PC-9 (cell line): ENCODE results near the gene PRPS1. TPM values are rescaled to one million over a fixed set of nuclear protein-coding genes. Genes with fewer than 3 reads are reported as not detected.

Source experiments
- BruUV-seq: library from RNA; stranded (reverse); fragments of 400-500 nt; replicated peaks from 2 replicates; lab custom pipeline; 2021; lab: Mats Ljungman, UMichigan
- CTCF ChIA-PET: fragments of 300-600 bp; sonication (Branson Sonifier 250); formaldehyde crosslinking; loops from one replicate; lab custom pipeline; 2022; ENCODE audit warnings: antibody characterized with exemption; lab: Charles Lee
- POLR2A ChIA-PET: fragments of 300-600 bp; sonication (Branson Sonifier 250); formaldehyde crosslinking; loops from one replicate; lab custom pipeline; 2022; ENCODE audit warnings: antibody characterized with exemption; ENCODE audit not compliant: unreplicated experiment; lab: Charles Lee
- DNase-seq, 2 experiments: peaks; one replicate each; pipeline versions ENCODE4 v3.0.0 to v3.0.0-alpha.2; 2015 to 2022; ENCODE audit warnings: mixed read lengths in 1 of 2
- H2AFZ ChIP-seq: fragments of 200-600 bp; sonication (generic); 2 replicates; pipeline ENCODE4 v1.8.1; 2017; ENCODE audit warnings: antibody characterized with exemption
- H3F3A ChIP-seq: fragments of 200-600 bp; sonication (generic); 2 replicates; pipeline ENCODE4 v1.8.1; 2017; ENCODE audit warnings: antibody characterized with exemption, mild to moderate bottlenecking, low read depth; ENCODE audit not compliant: insufficient read depth
- H3K27ac ChIP-seq: fragments of 200-600 bp; sonication (generic); 2 replicates; pipeline ENCODE4 v1.6.1; 2016; ENCODE audit warnings: mixed run types
- H3K27me3 ChIP-seq: fragments of 200-600 bp; sonication (generic); 2 replicates; pipeline ENCODE4 v1.6.1; 2016; ENCODE audit warnings: low read depth, mixed run types; ENCODE audit not compliant: insufficient read depth
- H3K36me3 ChIP-seq: fragments of 200-600 bp; sonication (generic); 2 replicates; pipeline ENCODE4 v1.6.1; 2016; ENCODE audit warnings: low read depth, mixed run types
- H3K4me1 ChIP-seq: fragments of 200-600 bp; sonication (generic); replicated peaks from 2 replicates; pipeline ENCODE4 v1.6.1; 2016; ENCODE audit warnings: mixed run types; ENCODE audit not compliant: insufficient read depth
- H3K4me2 ChIP-seq: fragments of 200-600 bp; sonication (generic); 2 replicates; pipeline ENCODE4 v1.6.1; 2017; ENCODE audit warnings: mixed run types
- H3K4me3 ChIP-seq: fragments of 200-600 bp; sonication (generic); 2 replicates; pipeline ENCODE4 v1.6.1; 2016; ENCODE audit warnings: mixed run types
- H3K79me2 ChIP-seq: fragments of 200-600 bp; sonication (generic); 2 replicates; pipeline ENCODE4 v1.6.1; 2017; ENCODE audit warnings: low read depth, mixed run types
- H3K9me2 ChIP-seq: fragments of 200-600 bp; sonication (generic); 2 replicates; pipeline ENCODE4 v1.8.1; 2017; ENCODE audit warnings: mild to moderate bottlenecking; ENCODE audit not compliant: insufficient read depth
- H3K9me3 ChIP-seq: fragments of 200-600 bp; sonication (generic); 2 replicates; pipeline ENCODE4 v1.8.1; 2016; ENCODE audit warnings: low read depth; ENCODE audit not compliant: insufficient read depth
- H4K20me1 ChIP-seq: fragments of 200-600 bp; sonication (generic); 2 replicates; pipeline ENCODE4 v1.8.1; 2017; ENCODE audit not compliant: insufficient read depth
- EZH2 ChIP-seq: fragments of 200-600 bp; sonication (generic); IDR thresholded peaks from 2 replicates; pipeline ENCODE4 v1.8.0; 2017; ENCODE audit warnings: antibody characterized with exemption, low read depth
- intact Hi-C: fragments of 100-400 bp; cut with micrococcal nuclease; formaldehyde crosslinking; loops from one replicate; pipeline ENCODE4 v1.10.0; 2022; ENCODE audit not compliant: unreplicated experiment
- total RNA-seq: library from RNA; stranded (reverse); gene quantifications from 2 replicates; pipeline ENCODE4 v1.2.3, GENCODE V29; 2021
- TF ChIP-seq, protein P1 (sequence below): fragments of 200-600 bp; sonication (generic); conservative IDR thresholded peaks from 2 replicates; pipeline ENCODE4 v1.6.1; 2017; ENCODE audit warnings: mixed run types, antibody characterized with exemption, mild to moderate bottlenecking, moderate library complexity

The PRPS1 gene
- total RNA-seq, 1 experiment from 2014 or later = 67.4 TPM

GRCh38 chrX:107597791-107598190 is 30.5 kb upstream of the PRPS1 start:
- no peak overlapping the region for H3K4me3 ChIP-seq
- H3K9me3 ChIP-seq = no peaks in the 10 kb centered on the region
- BruUV-seq = no TSS peak
- H3K79me2 ChIP-seq = no peaks in the 10 kb centered on the region
- no peak overlapping the region for H3K27ac ChIP-seq
- no peaks in the 10 kb centered on the region for H3K36me3 ChIP-seq
- H2AFZ ChIP-seq = no peak overlapping the region
- CTCF ChIA-PET = no interaction called here
- H3K9me2 ChIP-seq = no peaks in the 10 kb centered on the region
- TF ChIP-seq EZH2 = no peak
- TF ChIP-seq, protein P1, sequence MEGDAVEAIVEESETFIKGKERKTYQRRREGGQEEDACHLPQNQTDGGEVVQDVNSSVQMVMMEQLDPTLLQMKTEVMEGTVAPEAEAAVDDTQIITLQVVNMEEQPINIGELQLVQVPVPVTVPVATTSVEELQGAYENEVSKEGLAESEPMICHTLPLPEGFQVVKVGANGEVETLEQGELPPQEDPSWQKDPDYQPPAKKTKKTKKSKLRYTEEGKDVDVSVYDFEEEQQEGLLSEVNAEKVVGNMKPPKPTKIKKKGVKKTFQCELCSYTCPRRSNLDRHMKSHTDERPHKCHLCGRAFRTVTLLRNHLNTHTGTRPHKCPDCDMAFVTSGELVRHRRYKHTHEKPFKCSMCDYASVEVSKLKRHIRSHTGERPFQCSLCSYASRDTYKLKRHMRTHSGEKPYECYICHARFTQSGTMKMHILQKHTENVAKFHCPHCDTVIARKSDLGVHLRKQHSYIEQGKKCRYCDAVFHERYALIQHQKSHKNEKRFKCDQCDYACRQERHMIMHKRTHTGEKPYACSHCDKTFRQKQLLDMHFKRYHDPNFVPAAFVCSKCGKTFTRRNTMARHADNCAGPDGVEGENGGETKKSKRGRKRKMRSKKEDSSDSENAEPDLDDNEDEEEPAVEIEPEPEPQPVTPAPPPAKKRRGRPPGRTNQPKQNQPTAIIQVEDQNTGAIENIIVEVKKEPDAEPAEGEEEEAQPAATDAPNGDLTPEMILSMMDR = no peak
- no peak overlapping the region for H3K4me2 ChIP-seq
- no peak for DNase-seq
- H4K20me1 ChIP-seq = no peaks in the 10 kb centered on the region
- no peaks in the 10 kb centered on the region for H3K27me3 ChIP-seq
- peaks cover 23% of the 10 kb centered on the region for H3K4me1 ChIP-seq
- POLR2A ChIA-PET = no interaction called here
- H3F3A ChIP-seq = peaks cover 15% of the 10 kb centered on the region
- intact Hi-C loops = loop anchor here (2.0 kb wide), 1 partner anchor 31 kb away; the partner anchor contains the start of gene PRPS1

GRCh38 chrX:107599450-107599861 is 28.9 kb upstream of the PRPS1 start:
- Histone ChIP-seq H3K4me2 (no peak overlapping the region), H3K9me2 (no peaks in the 10 kb centered on the region), H2AFZ (no peak overlapping the region), H3K9me3 (no peaks in the 10 kb centered on the region), H3K27me3 (no peaks in the 10 kb centered on the region), H3K36me3 (no peaks in the 10 kb centered on the region), H4K20me1 (no peaks in the 10 kb centered on the region), H3K4me3 (no peak overlapping the region), H3K79me2 (no peaks in the 10 kb centered on the region), H3F3A (peaks cover 15% of the 10 kb centered on the region), H3K27ac (no peak overlapping the region), H3K4me1 (peaks cover 23% of the 10 kb centered on the region)
- no TSS peak for BruUV-seq
- TF ChIP-seq, protein P1 = no peak
- TF ChIP-seq EZH2 = no peak
- POLR2A ChIA-PET = no interaction called here
- intact Hi-C loops = no loop called here
- CTCF ChIA-PET = no interaction called here
- no peak for DNase-seq

GRCh38 chrX:107600366-107600765 is 27.9 kb upstream of the PRPS1 start:
- Histone ChIP-seq H2AFZ (no peak overlapping the region), H3K27ac (no peak overlapping the region), H3K9me3 (no peaks in the 10 kb centered on the region), H3K4me3 (no peak overlapping the region), H4K20me1 (no peaks in the 10 kb centered on the region), H3K4me1 (peaks cover 23% of the 10 kb centered on the region), H3K4me2 (no peak overlapping the region), H3K79me2 (no peaks in the 10 kb centered on the region), H3K36me3 (no peaks in the 10 kb centered on the region), H3K9me2 (no peaks in the 10 kb centered on the region), H3K27me3 (no peaks in the 10 kb centered on the region), H3F3A (peaks cover 15% of the 10 kb centered on the region)
- TF ChIP-seq, protein P1 = no peak
- no peak for TF ChIP-seq EZH2
- ChIA-PET CTCF (no interaction called here), POLR2A (no interaction called here)
- no TSS peak for BruUV-seq
- intact Hi-C loops = no loop called here
- DNase-seq = no peak
